GM12891 (cell line): ENCODE measurements around the gene SLAIN2.

Source experiments
- PAX5 ChIP-seq: IDR thresholded peaks from 2 replicates; pipeline ENCODE4 v1.6.1; 2011; ENCODE audit warnings: low read length, moderate library complexity, mild to moderate bottlenecking; ENCODE audit not compliant: insufficient read depth, severe bottlenecking
- POLR2A ChIP-seq: IDR thresholded peaks from 2 replicates; pipeline ENCODE4 v1.6.1; 2011; ENCODE audit warnings: low read depth, low read length, control low read depth
- POLR2AphosphoS5 ChIP-seq: IDR thresholded peaks from 2 replicates; pipeline ENCODE4 v1.6.1; 2011; ENCODE audit warnings: low read depth, low read length, control low read depth
- SPI1 ChIP-seq: IDR thresholded peaks from 2 replicates; pipeline ENCODE4 v1.6.1; 2011; ENCODE audit warnings: low read depth, low read length, control low read depth
- TAF1 ChIP-seq: IDR thresholded peaks from 2 replicates; pipeline ENCODE4 v1.6.1; 2011; ENCODE audit warnings: low read depth, low read length, control low read depth

- TF ChIP-seq POLR2A (no peak), POLR2AphosphoS5 (no peak), PAX5 (no peak), TAF1 (no peak), SPI1 (no peak)
Measured at GRCh38 chr4:48410812-48411211, 69.5 kb downstream of the SLAIN2 start.
